GM10266 (cell line): ENCODE data around the gene MEGF6.

Experiments used
- DNase-seq: peaks from one replicate; pipeline ENCODE4 v3.0.0; 2012; ENCODE audit errors: extremely low spot score
- TF ChIP-seq, protein P1 (sequence below): IDR thresholded peaks from 2 replicates; pipeline ENCODE4 v1.5.1; 2012; ENCODE audit warnings: mild to moderate bottlenecking, low read depth; ENCODE audit not compliant: control insufficient read depth, insufficient read depth; ENCODE audit errors: missing control alignments

MEGF6 gene

DNA sequence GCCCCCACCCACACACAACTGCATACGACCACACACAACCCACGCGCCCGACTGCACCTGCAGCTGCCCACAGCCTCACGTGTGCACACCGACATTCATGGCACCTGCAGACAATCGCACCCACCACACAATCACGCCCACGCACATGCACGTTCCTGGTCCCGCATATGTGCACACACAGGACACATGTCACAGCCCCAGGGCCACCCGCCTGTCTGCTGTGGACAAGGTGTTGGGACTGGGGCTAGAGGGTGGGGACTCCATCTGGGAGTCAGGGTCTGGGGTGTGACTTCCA lies 100.4 kb downstream of the MEGF6 start:
- DNase-seq: no peak
- TF ChIP-seq, protein P1, sequence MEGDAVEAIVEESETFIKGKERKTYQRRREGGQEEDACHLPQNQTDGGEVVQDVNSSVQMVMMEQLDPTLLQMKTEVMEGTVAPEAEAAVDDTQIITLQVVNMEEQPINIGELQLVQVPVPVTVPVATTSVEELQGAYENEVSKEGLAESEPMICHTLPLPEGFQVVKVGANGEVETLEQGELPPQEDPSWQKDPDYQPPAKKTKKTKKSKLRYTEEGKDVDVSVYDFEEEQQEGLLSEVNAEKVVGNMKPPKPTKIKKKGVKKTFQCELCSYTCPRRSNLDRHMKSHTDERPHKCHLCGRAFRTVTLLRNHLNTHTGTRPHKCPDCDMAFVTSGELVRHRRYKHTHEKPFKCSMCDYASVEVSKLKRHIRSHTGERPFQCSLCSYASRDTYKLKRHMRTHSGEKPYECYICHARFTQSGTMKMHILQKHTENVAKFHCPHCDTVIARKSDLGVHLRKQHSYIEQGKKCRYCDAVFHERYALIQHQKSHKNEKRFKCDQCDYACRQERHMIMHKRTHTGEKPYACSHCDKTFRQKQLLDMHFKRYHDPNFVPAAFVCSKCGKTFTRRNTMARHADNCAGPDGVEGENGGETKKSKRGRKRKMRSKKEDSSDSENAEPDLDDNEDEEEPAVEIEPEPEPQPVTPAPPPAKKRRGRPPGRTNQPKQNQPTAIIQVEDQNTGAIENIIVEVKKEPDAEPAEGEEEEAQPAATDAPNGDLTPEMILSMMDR: no peak

DNA sequence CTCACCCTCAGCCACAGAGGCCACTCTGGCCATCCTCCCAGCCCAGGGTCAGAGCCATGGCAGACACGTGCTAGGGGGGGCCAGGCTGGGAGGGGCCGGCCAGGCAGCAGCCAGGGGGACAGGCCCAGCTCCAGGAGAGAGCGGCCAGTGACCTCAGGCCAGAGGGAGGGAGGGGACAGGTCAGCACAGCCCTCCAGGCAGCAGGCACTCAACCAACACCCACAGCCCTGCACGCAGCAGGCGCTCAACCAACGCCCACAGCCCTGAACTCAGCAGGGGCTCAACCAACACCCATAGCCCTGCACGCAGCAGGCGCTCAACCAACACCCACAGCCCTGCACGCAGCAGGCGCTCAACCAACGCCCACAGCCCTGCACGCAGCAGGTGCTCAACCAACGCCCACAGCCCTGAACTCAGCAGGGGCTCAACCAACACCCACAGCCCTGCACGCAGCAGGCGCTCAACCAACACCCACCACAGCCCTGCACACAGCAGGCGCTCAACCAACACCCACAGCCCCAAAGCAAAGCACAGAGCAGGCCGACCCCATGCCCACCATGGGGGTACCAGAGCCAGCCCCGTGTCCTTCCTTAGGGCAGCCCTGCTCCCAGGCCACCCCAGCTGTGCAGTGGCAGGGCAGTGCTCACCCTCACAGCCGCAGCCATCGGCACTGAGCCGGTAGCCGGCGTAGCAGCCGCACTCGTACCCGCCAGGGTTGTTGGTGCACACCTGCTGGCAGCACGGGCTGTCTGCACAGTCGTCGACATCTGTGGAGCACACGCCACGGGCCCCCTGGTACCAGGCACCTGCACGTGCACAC lies 101.0 kb downstream of the MEGF6 start:
- DNase-seq: no peak
- TF ChIP-seq, protein P1: no peak

DNA sequence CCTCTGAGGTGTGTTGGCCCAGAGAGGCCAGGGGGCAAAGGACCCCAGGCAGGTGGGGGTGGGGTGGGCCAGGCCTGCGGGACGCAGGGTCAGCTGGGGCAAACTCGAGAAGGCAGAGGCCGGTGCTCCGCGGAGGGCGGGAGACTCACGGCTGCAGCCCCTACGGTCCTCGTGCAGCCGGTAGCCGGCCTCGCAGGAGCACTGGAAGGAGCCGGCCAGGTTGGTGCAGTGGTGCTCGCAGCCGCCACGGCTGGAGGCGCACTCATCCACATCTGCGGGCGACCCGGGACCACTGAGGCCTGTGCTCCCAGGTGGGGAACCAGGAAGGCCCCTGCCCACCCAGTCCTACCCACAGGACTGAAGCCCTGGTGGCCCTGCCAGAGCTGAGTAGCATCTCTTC lies 101.6 kb downstream of the MEGF6 start:
- TF ChIP-seq, protein P1: no peak
- no peak for DNase-seq

DNA sequence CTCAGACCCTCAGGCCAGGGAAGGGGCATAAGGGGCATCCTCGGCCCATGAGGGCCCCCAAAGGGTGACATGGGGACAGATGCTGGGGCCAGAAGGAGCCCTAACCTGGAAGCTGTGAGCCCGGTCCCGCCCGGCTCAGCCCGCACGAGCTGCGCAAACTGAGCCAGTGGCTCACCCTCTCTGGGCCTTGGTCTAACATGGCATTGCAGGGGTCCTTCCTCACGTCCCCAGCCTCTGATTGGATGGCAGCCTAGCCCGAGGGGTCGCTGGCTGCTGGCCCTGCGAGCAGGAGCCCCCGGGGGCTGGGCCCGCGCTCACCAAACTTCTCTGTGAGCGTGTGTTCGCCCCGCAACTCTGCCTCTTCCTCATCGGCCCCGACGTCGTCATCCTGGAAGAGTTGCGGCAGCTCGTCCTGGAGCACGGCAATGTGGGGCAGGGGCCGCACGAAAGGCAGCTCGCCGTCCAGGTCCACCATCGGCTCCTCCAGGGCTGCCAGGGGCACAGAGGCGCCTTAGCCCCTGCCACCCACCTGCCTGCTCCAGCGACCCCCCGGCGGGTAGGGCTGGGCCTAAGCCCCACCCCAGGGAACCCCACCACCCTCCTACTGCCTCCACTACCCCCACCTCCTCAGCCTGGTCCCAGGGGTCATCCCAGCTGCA lies 102.4 kb downstream of the MEGF6 start:
- no peak for DNase-seq
- TF ChIP-seq, protein P1: no peak

DNA sequence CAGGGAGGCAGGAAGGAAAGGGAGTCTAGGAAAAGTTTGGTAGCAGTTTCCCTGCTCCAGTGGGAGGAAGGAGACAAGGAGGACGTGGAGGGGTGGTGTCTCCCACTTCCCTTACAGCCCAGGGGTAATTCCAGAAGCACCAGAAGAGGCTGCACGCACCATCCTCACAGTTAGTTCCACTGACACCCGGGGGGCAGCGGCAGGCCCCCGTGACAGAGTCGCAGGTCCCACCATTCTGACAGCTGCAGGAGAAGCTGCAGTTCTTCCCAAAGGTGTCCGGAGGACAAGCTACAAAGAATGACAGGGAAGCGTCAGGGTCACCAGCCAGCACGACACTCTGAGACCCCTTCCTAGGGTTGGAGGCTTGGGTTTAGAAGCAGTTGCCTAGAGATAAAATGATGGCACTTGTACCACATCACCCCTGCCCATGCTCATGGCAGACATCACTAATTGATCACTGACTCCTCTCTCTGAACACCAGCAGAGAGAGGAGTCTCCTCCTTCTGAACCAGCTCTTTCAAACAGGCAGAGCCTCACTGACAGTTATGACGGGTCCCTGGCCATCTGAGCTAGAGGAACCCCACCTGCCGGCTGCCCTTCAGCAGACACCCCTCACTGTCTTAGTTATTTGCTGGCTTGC lies 103.6 kb downstream of the MEGF6 start:
- TF ChIP-seq, protein P1: no peak
- DNase-seq: no peak

DNA sequence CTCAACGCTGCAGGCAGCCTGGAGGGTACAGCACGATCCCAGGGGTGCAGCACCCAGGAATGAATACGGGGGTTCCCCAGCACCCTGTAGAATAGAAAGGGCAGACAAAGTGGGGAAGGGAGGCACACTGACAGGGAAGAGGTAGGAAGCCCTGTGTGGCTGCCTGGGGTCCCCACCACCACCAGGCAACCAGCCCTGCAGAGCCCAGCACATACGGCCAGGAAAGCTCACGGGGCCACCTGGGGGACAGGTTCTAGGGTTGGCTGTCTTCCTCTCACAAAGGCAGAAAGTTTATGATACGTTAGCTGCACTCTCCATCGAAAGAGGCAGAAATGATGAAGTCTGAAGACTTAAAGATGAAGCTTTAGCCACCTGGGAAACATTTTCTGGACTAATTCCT lies 104.4 kb downstream of the MEGF6 start:
- TF ChIP-seq, protein P1: no peak
- DNase-seq: no peak

DNA sequence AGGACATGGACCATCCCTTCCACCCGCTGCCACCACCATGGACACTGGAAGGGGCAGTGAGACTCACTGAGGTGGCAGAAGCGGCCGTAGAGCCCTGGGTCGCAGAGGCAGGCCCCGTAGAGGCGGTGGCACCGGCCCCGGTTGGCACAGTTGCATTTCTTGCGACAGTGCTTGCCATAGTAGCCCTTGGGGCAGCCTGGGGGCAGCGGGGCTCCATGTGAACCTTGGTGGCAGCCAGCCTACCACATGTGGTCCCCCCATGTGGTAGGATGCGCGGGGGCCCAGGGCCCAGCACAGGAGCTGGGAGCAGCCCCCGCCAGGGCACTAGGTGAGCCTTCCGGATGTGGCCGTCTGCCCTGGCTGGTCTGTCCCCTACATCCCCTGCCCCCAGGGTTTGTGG lies 105.3 kb downstream of the MEGF6 start:
- TF ChIP-seq, protein P1: no peak
- DNase-seq: no peak
